HepG2 (cell line): ENCODE measurements around the gene USH2A. TPM values are rescaled to one million over a fixed set of nuclear protein-coding genes. Genes with fewer than 3 reads are reported as not detected.

ENCODE experiments used
- ATAC-seq: fragments of 200-7000 bp; cut with Tn5 transposase; 3 replicates; pipeline ENCODE4 v1.9.1; 2020; ENCODE audit warnings: mild to moderate bottlenecking, moderate library complexity
- BruUV-seq: library from RNA; stranded (reverse); fragments of 400-500 nt; replicated peaks from 2 replicates; lab custom pipeline; 2021; lab: Mats Ljungman, UMichigan
- CTCF ChIA-PET: fragments of 300-600 bp; formaldehyde crosslinking; extraction: SDS; loops from one replicate; lab custom pipeline; 2021; ENCODE audit warnings: low total read pairs, inconsistent platforms, low intra/inter-chr PET ratio; lab: Yijun Ruan, JAX
- POLR2A ChIA-PET: fragments of 350-600 bp; sonication (Branson Sonifier 250); formaldehyde crosslinking; loops from one replicate; lab custom pipeline; 2020; ENCODE audit warnings: antibody characterized with exemption, inconsistent platforms; lab: Yijun Ruan, JAX
- DNase-seq: peaks from one replicate; pipeline ENCODE4 v3.0.0-alpha.2; 2015; ENCODE audit warnings: low spot score
- FAIRE-seq: peaks from 3 replicates; lab custom pipeline; 2011; peaks lifted over from hg19 to GRCh38; lab: Jason Lieb, UNC
- H2AFZ ChIP-seq: one replicate; pipeline ENCODE4 v1.6.1; 2011; ENCODE audit warnings: low read length, inconsistent platforms
- H3K27ac ChIP-seq: fragments of 300-600 bp; 3 replicates; pipeline ENCODE4 v1.8.0; 2011; ENCODE audit warnings: mixed run types, mild to moderate bottlenecking, mixed read lengths, low read length, inconsistent platforms; ENCODE audit not compliant: insufficient read depth; ENCODE audit errors: extremely low read length
- H3K27me3 ChIP-seq, 2 experiments: fragments of 200-600 bp in 1 of 2; 2 replicates in 1 of 2; 3 replicates in 1 of 2; pipeline versions ENCODE4 v1.6.0 to v1.8.0; 2011; ENCODE audit warnings: low read length in 2 of 2, mild to moderate bottlenecking in 2 of 2, moderate library complexity in 2 of 2, inconsistent platforms in 1 of 2; ENCODE audit not compliant: insufficient read depth in 2 of 2, control insufficient read depth in 1 of 2
- H3K36me3 ChIP-seq, 2 experiments: fragments of 200-600 bp in 1 of 2; replicated peaks in 1 of 2; 2 replicates in 1 of 2; 3 replicates in 1 of 2; pipeline versions ENCODE4 v1.5.1 to v1.8.0; 2011; ENCODE audit warnings: low read length in 2 of 2, inconsistent platforms in 1 of 2; ENCODE audit not compliant: insufficient read depth in 2 of 2, control insufficient read depth in 1 of 2
- H3K4me1 ChIP-seq: 2 replicates; pipeline ENCODE4 v1.5.1; 2012; ENCODE audit warnings: low read length, inconsistent platforms; ENCODE audit not compliant: insufficient read depth
- H3K4me2 ChIP-seq: 2 replicates; pipeline ENCODE4 v1.6.0; 2011; ENCODE audit warnings: low read depth, low read length, inconsistent platforms
- H3K4me3 ChIP-seq, 3 experiments: fragments of 200-600 bp in 1 of 3; sonication (generic), shearing (Covaris generic) in 1 of 3; replicated peaks in 1 of 3; 2 replicates each; pipeline ENCODE4 v1.5.1; 2011 to 2016; ENCODE audit warnings: low read length in 3 of 3, inconsistent platforms in 2 of 3, low read depth in 2 of 3, mild to moderate bottlenecking in 2 of 3, control low read depth in 1 of 3, mixed read lengths in 1 of 3; ENCODE audit not compliant: insufficient read depth in 1 of 3
- H3K79me2 ChIP-seq: one replicate; pipeline ENCODE4 v1.6.1; 2011; ENCODE audit warnings: low read length, inconsistent platforms; ENCODE audit not compliant: insufficient read depth
- H3K9ac ChIP-seq: 2 replicates; pipeline ENCODE4 v1.6.0; 2011; ENCODE audit warnings: mild to moderate bottlenecking, low read depth, low read length, inconsistent platforms; ENCODE audit not compliant: insufficient read depth
- H3K9me3 ChIP-seq: 2 replicates; pipeline ENCODE4 v1.5.1; 2012; ENCODE audit warnings: mild to moderate bottlenecking, low read length
- H4K20me1 ChIP-seq: 2 replicates; pipeline ENCODE4 v1.6.0; 2011; ENCODE audit warnings: inconsistent platforms, mild to moderate bottlenecking, low read length, moderate library complexity; ENCODE audit not compliant: insufficient read depth
- ARNT ChIP-seq: fragments of 450-650 bp; IDR thresholded peaks from 2 replicates; pipeline ENCODE4 v1.6.1; 2017
- ARNTL ChIP-seq: sonication (generic); formaldehyde crosslinking; IDR thresholded peaks from 2 replicates; pipeline ENCODE4 v1.4.0; 2020; ENCODE audit warnings: mild to moderate bottlenecking, missing genetic modification reagents
- EZH2 ChIP-seq: conservative IDR thresholded peaks from 2 replicates; pipeline ENCODE4 v1.6.1; 2012; ENCODE audit warnings: mild to moderate bottlenecking, low read depth, low read length, moderate library complexity
- FOXK1 ChIP-seq: sonication (generic); formaldehyde crosslinking; IDR thresholded peaks from 2 replicates; pipeline ENCODE4 v1.4.0; 2020; ENCODE audit warnings: low read depth, missing genetic modification reagents, borderline replicate concordance
- GPN1 ChIP-seq: sonication (generic); formaldehyde crosslinking; IDR thresholded peaks from 2 replicates; pipeline ENCODE4 v1.5.1; 2020; ENCODE audit warnings: missing genetic modification reagents, borderline replicate concordance
- KDM3A ChIP-seq: IDR thresholded peaks from 2 replicates; pipeline ENCODE4 v1.6.1; 2018; ENCODE audit warnings: low read depth, missing compliant biosample characterization
- RBM22 ChIP-seq: fragments of 200-400 bp; formaldehyde crosslinking; optimal IDR thresholded peaks from 2 replicates; pipeline ENCODE3; 2017; ENCODE audit warnings: mild to moderate bottlenecking, low read length, moderate library complexity
- TAF15 ChIP-seq: fragments of 200-400 bp; formaldehyde crosslinking; IDR thresholded peaks from one replicate; pipeline ENCODE4 v1.6.1; 2018; ENCODE audit warnings: mild to moderate bottlenecking, low read depth, low read length; ENCODE audit not compliant: poor library complexity, severe bottlenecking
- ZNF503 ChIP-seq: sonication (generic); formaldehyde crosslinking; IDR thresholded peaks from 2 replicates; pipeline ENCODE4 v1.4.0; 2020; ENCODE audit warnings: missing genetic modification reagents
- ZNF546 ChIP-seq: sonication (generic); formaldehyde crosslinking; conservative IDR thresholded peaks from 2 replicates; pipeline ENCODE4 v1.8.1; 2023; ENCODE audit warnings: mild to moderate bottlenecking, missing genetic modification reagents
- ZNF746 ChIP-seq: sonication (generic); formaldehyde crosslinking; IDR thresholded peaks from 2 replicates; pipeline ENCODE4 v1.8.0; 2022; ENCODE audit warnings: mild to moderate bottlenecking, missing genetic modification reagents
- WGBS: methylation state at CpG from one replicate; pipeline ENCODE4 v1.1.6; 2017; ENCODE audit warnings: low lambda C conversion rate; 5-methylcytosine and 5-hydroxymethylcytosine counted together
- in situ Hi-C: cut with HindIII; loops from 2 replicates; pipeline ENCODE4 v1.10.0; 2017; ENCODE audit warnings: low pct_unique_long_range_greater_than_20kb; ENCODE audit not compliant: extremely low pct_ligation_motif_present
- intact Hi-C: fragments of 100-400 bp; cut with micrococcal nuclease; formaldehyde crosslinking; loops from one replicate; pipeline ENCODE4 v1.10.0; 2022; ENCODE audit not compliant: unreplicated experiment
- polyA plus RNA-seq, 8 experiments: library from polyadenylated mRNA; depleted of rRNA in 3 of 8; stranded (reverse) in 7 of 8; unstranded in 1 of 8; fragments of >200 nt; fragmentation: Illumina TruSeq in 4 of 8; extraction: Trizol in 4 of 8; gene quantifications; 2 replicates each; pipeline versions ENCODE4 v1.2.1 to v1.2.3, GENCODE V29; 2011 to 2016; ENCODE audit warnings: low read depth in 4 of 8, missing spikeins in 1 of 8, mixed read lengths in 1 of 8; ENCODE audit not compliant: insufficient read depth in 1 of 8
- total RNA-seq, 5 experiments: library from RNA; depleted of rRNA; stranded (reverse); fragments of >200 nt; fragmentation: Illumina TruSeq; extraction: Trizol; gene quantifications; 2 replicates each; pipeline ENCODE4 v1.2.3, GENCODE V29; 2016; ENCODE audit warnings: low read depth in 1 of 5
- TF ChIP-seq, protein P1 (sequence below): sonication (generic); formaldehyde crosslinking; IDR thresholded peaks from 2 replicates; pipeline ENCODE4 v1.4.0; 2020; ENCODE audit warnings: mild to moderate bottlenecking, missing genetic modification reagents
- TF ChIP-seq, protein P2 (sequence below): IDR thresholded peaks from 2 replicates; pipeline ENCODE4 v1.6.1; 2016; ENCODE audit warnings: low read depth, borderline replicate concordance
- TF ChIP-seq, protein P3 (sequence below): sonication (generic); formaldehyde crosslinking; IDR thresholded peaks from 2 replicates; pipeline ENCODE4 v1.4.0; 2020; ENCODE audit warnings: mild to moderate bottlenecking, missing genetic modification reagents

Gene USH2A
- total and polyA plus RNA-seq, 2 of the 13 experiments (the other 11 are each of a cell fraction or from before 2014, with no cell fraction given), result 0.02 TPM; not detected in 1

GRCh38 chr1:215617979-215618378, 805.3 kb downstream of the USH2A start (continued):
- no peak for TF ChIP-seq ZNF503
- TF ChIP-seq ZNF546 (CRISPR knock-in tag), result no peak
- no peak for TF ChIP-seq RBM22
- TF ChIP-seq ARNTL (CRISPR knock-in tag), result no peak

DNA sequence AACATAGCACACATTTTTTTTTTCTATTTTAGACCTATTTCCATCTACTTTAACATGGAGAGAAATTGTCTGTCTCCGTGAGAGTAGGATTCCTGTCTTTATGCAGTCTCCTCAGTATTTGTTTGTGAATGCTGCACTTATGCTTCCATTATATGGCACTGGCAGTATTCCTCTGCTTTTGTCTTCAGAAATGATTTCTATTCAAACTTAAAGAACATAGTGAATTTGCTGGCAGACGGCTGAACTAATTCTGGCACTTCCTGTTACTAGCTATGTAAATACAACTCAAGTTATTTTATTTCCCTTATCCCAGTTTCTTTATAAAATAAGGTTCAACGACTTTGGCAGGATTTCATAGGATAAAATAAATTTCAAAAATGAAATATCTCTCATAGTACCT, 810.9 kb downstream of the USH2A start:
- H3K4me3 ChIP-seq, result no peak overlapping the region
- no peak for TF ChIP-seq ARNT
- TF ChIP-seq, protein P1, sequence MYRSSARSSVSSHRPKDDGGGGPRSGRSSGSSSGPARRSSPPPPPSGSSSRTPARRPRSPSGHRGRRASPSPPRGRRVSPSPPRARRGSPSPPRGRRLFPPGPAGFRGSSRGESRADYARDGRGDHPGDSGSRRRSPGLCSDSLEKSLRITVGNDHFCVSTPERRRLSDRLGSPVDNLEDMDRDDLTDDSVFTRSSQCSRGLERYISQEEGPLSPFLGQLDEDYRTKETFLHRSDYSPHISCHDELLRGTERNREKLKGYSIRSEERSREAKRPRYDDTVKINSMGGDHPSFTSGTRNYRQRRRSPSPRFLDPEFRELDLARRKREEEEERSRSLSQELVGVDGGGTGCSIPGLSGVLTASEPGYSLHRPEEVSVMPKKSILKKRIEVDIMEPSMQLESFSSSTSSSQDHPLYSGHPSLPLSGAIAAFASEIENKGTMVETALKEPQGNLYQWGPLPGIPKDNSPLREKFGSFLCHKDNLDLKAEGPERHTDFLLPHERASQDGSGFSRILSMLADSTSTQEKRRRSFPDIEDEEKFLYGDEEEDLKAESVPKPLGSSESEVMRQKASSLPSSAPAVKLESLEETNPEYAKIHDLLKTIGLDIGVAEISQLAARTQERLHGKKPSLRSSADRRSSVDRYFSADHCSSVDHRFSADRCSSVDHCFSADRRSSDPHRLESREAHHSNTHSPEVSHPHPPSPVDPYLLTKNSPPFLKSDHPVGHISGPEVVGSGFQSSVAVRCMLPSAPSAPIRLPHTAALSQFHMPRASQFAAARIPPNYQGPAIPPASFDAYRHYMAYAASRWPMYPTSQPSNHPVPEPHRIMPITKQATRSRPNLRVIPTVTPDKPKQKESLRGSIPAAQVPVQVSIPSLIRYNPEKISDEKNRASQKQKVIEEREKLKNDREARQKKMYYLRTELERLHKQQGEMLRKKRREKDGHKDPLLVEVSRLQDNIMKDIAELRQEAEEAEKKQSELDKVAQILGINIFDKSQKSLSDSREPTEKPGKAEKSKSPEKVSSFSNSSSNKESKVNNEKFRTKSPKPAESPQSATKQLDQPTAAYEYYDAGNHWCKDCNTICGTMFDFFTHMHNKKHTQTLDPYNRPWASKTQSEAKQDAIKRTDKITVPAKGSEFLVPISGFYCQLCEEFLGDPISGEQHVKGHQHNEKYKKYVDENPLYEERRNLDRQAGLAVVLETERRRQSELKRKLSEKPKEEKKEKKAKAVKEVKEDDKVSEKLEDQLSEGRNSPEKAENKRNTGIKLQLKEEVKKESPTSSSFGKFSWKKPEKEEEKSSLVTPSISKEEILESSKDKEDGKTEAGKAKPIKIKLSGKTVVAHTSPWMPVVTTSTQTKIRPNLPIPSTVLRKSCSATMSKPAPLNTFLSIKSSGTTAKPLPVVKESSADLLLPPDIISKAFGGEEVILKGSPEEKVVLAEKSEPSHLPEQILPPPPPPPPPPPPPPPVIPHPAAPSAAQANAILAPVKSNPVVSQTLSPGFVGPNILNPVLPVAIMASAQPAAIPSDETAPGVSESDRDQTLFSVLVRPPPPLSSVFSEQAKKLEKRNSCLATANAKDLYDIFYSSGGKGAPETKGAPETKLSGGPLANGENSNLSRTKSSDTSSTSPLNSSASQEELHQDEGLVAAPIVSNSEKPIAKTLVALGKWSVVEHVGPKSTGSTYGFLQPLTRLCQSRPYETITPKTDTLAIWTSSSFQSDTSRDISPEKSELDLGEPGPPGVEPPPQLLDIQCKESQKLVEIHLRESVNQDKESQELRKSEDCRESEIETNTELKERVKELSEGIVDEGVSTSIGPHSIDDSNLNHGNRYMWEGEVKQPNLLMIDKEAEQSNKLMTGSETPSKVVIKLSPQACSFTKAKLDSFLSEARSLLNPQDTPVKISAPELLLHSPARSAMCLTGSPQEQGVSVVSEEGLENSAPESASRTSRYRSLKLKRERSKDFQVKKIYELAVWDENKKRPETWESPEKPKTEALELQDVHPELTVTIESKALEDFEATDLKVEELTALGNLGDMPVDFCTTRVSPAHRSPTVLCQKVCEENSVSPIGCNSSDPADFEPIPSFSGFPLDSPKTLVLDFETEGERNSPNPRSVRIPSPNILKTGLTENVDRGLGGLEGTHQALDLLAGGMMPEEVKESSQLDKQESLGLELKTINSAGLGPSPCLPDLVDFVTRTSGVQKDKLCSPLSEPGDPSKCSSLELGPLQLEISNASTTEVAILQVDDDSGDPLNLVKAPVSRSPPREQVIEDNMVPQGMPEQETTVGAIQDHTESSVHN (CRISPR knock-in tag), result no peak
- TF ChIP-seq EZH2, result no peak
- TF ChIP-seq, protein P2, sequence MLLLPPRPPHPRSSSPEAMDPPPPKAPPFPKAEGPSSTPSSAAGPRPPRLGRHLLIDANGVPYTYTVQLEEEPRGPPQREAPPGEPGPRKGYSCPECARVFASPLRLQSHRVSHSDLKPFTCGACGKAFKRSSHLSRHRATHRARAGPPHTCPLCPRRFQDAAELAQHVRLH, result no peak
- TF ChIP-seq FOXK1 (CRISPR knock-in tag), result no peak
- no peak for TF ChIP-seq KDM3A (CRISPR knock-in tag)
- TF ChIP-seq GPN1 (CRISPR knock-in tag), result no peak
- TF ChIP-seq ZNF746 (CRISPR knock-in tag), result no peak
- no peak for TF ChIP-seq TAF15
- TF ChIP-seq, protein P3, sequence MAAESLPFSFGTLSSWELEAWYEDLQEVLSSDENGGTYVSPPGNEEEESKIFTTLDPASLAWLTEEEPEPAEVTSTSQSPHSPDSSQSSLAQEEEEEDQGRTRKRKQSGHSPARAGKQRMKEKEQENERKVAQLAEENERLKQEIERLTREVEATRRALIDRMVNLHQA (CRISPR knock-in tag), result no peak

More for the DNA sequence above, 810.9 kb downstream of the USH2A start:
- ATAC-seq, result no peak
- Histone ChIP-seq H2AFZ (no peak overlapping the region), H3K79me2 (peaks cover 5% of the 10 kb centered on the region), H3K9ac (no peak overlapping the region), H3K4me1 (no peaks in the 10 kb centered on the region), H3K9me3 (no peaks in the 10 kb centered on the region), H3K27ac (no peak overlapping the region), H4K20me1 (0 out of 2 replicates have a peak, but pooled peaks cover 2% of the 10 kb centered on the region), H3K36me3 (peaks cover 3 to 36% of the 10 kb centered on the region in 2 experiments), H3K27me3 (no peaks in the 10 kb centered on the region), H3K4me2 (no peak overlapping the region)
- CTCF ChIA-PET, result no interaction called here
- in situ Hi-C loops (no loop called here), intact Hi-C loops (no loop called here)
- no peak for FAIRE-seq
- no TSS peak for BruUV-seq
- POLR2A ChIA-PET, result no interaction called here
- DNase-seq, result no peak
- WGBS, result 93% methylated on average over 3 of the region's 3 CpGs
